T-helper 1 cell treated with Interleukin-12 subunit alpha and Interleukin-12 subunit beta and Interleukin-4 antibody, amounts not matched to agents 30 ng/mL and 1 ng/mL, for 36 hours (primary cell): ENCODE data around the gene FKBP1A. TPM values are rescaled to one million over a fixed set of nuclear protein-coding genes. Genes with fewer than 3 reads are reported as not detected.

Experiments
- intact Hi-C: fragments of 100-400 bp; cut with micrococcal nuclease; formaldehyde crosslinking; loops from one replicate; pipeline ENCODE4 v1.15.1; 2024
- total RNA-seq: library from RNA; stranded (reverse); gene quantifications from 2 replicates; pipeline ENCODE4 v1.2.3, GENCODE V29; 2022

The FKBP1A gene
- total RNA-seq, 1 donor from 2014 or later, result 254 TPM

- intact Hi-C loops, result no loop called here
Measured at GRCh38 chr20:1369970-1370369, 22.9 kb downstream of the FKBP1A start.

- intact Hi-C loops, result no loop called here
Measured at GRCh38 chr20:1368448-1369199, 24.2 kb downstream of the FKBP1A start.

GRCh38 chr20:1367479-1367878, 25.4 kb downstream of the FKBP1A start:
- intact Hi-C loops, result no loop called here

GRCh38 chr20:1364106-1364505, 28.7 kb downstream of the FKBP1A start:
- intact Hi-C loops, result loop anchor here (2.0 kb wide), 1 partner anchor 29 kb away; the partner anchor contains the start of gene FKBP1A

- intact Hi-C loops, result no loop called here
Measured at GRCh38 chr20:1363522-1363921, 29.3 kb downstream of the FKBP1A start.

GRCh38 chr20:1362484-1362883, 30.4 kb downstream of the FKBP1A start:
- intact Hi-C loops, result no loop called here

- intact Hi-C loops, result no loop called here
Measured at GRCh38 chr20:1360094-1360846, 32.6 kb downstream of the FKBP1A start.

- intact Hi-C loops, result loop anchor here (1.0 to 2.0 kb wide), 5 partner anchors 13 to 79 kb away; no protein-coding TSS in a partner anchor
Measured at GRCh38 chr20:1357921-1358671, 34.8 kb downstream of the FKBP1A start.

GRCh38 chr20:1353956-1354355, 38.9 kb downstream of the FKBP1A start:
- intact Hi-C loops, result no loop called here

GRCh38 chr20:1346315-1346969, 46.4 kb downstream of the FKBP1A start:
- intact Hi-C loops, result loop anchor here (2.0 kb wide), 1 partner anchor 16 kb away; no protein-coding TSS in a partner anchor

GRCh38 chr20:1345756-1346093, 47.1 kb downstream of the FKBP1A start:
- intact Hi-C loops, result loop anchor here (2.0 kb wide), 2 partner anchors 13 to 15 kb away; no protein-coding TSS in a partner anchor

- intact Hi-C loops, result loop anchor here (2.0 kb wide), 1 partner anchor 14 kb away; no protein-coding TSS in a partner anchor
Measured at GRCh38 chr20:1345030-1345755, 47.7 kb downstream of the FKBP1A start.

- intact Hi-C loops, result loop anchor here (2.0 kb wide), 1 partner anchor 15 kb away; no protein-coding TSS in a partner anchor
Measured at GRCh38 chr20:1343446-1344124, 49.3 kb downstream of the FKBP1A start.

- intact Hi-C loops, result no loop called here
Measured at GRCh38 chr20:1341561-1342265, 51.1 kb downstream of the FKBP1A start.

GRCh38 chr20:1338801-1339200, 54.1 kb downstream of the FKBP1A start:
- intact Hi-C loops, result no loop called here

GRCh38 chr20:1338096-1338495, 54.8 kb downstream of the FKBP1A start:
- intact Hi-C loops, result no loop called here

GRCh38 chr20:1337441-1337840, 55.4 kb downstream of the FKBP1A start:
- intact Hi-C loops, result no loop called here

GRCh38 chr20:1336699-1337367, 56.0 kb downstream of the FKBP1A start:
- intact Hi-C loops, result no loop called here
